ENCODE results near the gene ZFAND5. TPM values are rescaled to one million over a fixed set of nuclear protein-coding genes. Genes with fewer than 3 reads are reported as not detected.

The ZFAND5 gene
- total RNA-seq, 1 experiment from 2014 or later: 227 TPM

DNA sequence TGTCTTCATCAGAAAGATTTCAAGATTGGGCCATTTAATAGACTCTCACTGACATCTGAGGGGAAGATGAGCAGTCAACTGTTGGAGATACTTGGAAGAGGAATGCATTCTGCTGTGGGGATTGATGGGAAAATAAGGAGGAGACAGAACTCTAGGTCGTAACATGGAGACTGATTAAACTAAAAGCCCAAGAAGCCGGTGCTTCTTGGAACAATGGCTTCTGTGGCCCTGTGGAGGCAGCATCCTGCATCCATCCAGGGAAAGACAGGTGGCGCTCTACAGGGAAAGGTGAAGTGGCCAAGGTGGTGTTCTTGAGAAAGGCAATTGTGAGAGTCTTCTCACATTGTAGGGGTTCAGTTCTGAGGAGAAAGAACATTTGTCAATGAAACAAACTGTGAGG, 31.3 kb downstream of the ZFAND5 start:
- H3K9me3 ChIP-seq (ENCODE audit: insufficient read depth, low read depth): no peaks in the 10 kb centered on the region
- H3K27me3 ChIP-seq (ENCODE audit: insufficient read depth, low read depth): no peaks in the 10 kb centered on the region
- H3K9me2 ChIP-seq (ENCODE audit: insufficient read depth): no peaks in the 10 kb centered on the region
- no peaks in the 10 kb centered on the region for H3K79me2 ChIP-seq (ENCODE audit: low read depth)
- intact Hi-C loops (cut with micrococcal nuclease; ENCODE audit: unreplicated experiment): no loop called here
- no peak overlapping the region for H3K4me2 ChIP-seq
- no peaks in the 10 kb centered on the region for H3F3A ChIP-seq (ENCODE audit: insufficient read depth, low read depth)
- H2AFZ ChIP-seq: no peak overlapping the region
- CTCF ChIA-PET: interaction anchor here (0.7 kb wide), 1 partner anchor 488 kb away, joined by 3 read pairs; no protein-coding TSS in a partner anchor
- no peak for DNase-seq
- POLR2A ChIA-PET (ENCODE audit: unreplicated experiment): no interaction called here
- BruUV-seq (replicated peaks): no TSS peak
- no peaks in the 10 kb centered on the region for H4K20me1 ChIP-seq (ENCODE audit: insufficient read depth)
- no peak overlapping the region for H3K4me3 ChIP-seq
- H3K36me3 ChIP-seq (ENCODE audit: low read depth): no peaks in the 10 kb centered on the region
- no peak for TF ChIP-seq EZH2 (IDR thresholded peaks at IDR 0.05; ENCODE audit: low read depth)
- TF ChIP-seq, protein P1, sequence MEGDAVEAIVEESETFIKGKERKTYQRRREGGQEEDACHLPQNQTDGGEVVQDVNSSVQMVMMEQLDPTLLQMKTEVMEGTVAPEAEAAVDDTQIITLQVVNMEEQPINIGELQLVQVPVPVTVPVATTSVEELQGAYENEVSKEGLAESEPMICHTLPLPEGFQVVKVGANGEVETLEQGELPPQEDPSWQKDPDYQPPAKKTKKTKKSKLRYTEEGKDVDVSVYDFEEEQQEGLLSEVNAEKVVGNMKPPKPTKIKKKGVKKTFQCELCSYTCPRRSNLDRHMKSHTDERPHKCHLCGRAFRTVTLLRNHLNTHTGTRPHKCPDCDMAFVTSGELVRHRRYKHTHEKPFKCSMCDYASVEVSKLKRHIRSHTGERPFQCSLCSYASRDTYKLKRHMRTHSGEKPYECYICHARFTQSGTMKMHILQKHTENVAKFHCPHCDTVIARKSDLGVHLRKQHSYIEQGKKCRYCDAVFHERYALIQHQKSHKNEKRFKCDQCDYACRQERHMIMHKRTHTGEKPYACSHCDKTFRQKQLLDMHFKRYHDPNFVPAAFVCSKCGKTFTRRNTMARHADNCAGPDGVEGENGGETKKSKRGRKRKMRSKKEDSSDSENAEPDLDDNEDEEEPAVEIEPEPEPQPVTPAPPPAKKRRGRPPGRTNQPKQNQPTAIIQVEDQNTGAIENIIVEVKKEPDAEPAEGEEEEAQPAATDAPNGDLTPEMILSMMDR (conservative IDR thresholded peaks at IDR 0.05): no peak
- H3K27ac ChIP-seq: no peak overlapping the region
- no peaks in the 10 kb centered on the region for H3K4me1 ChIP-seq (replicated peaks; ENCODE audit: insufficient read depth)

DNA sequence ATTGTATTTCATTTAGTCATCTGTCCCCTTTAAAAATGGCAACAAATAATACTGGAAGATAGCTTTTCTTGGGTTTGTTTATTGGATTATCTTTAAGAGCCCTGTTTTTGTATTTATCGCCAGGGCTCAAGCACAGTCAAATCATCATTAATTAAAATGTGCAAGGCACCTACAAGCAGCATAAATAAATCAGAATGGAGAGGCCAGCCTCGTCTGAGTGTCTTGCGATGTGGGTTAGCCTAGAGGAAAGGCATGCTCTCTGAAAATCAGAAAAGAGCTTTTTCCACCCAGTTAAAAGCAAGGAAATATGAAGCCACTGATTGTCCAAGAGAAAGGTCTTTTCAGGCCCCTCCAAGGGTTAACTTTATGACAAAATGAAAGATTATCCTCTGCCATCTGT, 31.8 kb downstream of the ZFAND5 start:
- Histone ChIP-seq H3K27me3 (ENCODE audit: insufficient read depth, low read depth) (no peaks in the 10 kb centered on the region), H3K79me2 (ENCODE audit: low read depth) (no peaks in the 10 kb centered on the region), H3K9me2 (ENCODE audit: insufficient read depth) (no peaks in the 10 kb centered on the region), H3F3A (ENCODE audit: insufficient read depth, low read depth) (no peaks in the 10 kb centered on the region), H4K20me1 (ENCODE audit: insufficient read depth) (no peaks in the 10 kb centered on the region), H3K27ac (no peak overlapping the region), H3K4me1 (replicated peaks; ENCODE audit: insufficient read depth) (no peaks in the 10 kb centered on the region), H3K9me3 (ENCODE audit: insufficient read depth, low read depth) (no peaks in the 10 kb centered on the region), H3K4me3 (no peak overlapping the region), H2AFZ (no peak overlapping the region), H3K4me2 (no peak overlapping the region), H3K36me3 (ENCODE audit: low read depth) (no peaks in the 10 kb centered on the region)
- ChIA-PET CTCF (interaction anchor here (0.7 kb wide), 1 partner anchor 489 kb away, joined by 3 read pairs; no protein-coding TSS in a partner anchor), POLR2A (ENCODE audit: unreplicated experiment) (no interaction called here)
- DNase-seq: no peak
- intact Hi-C loops (cut with micrococcal nuclease; ENCODE audit: unreplicated experiment): no loop called here
- no peak for TF ChIP-seq EZH2 (IDR thresholded peaks at IDR 0.05; ENCODE audit: low read depth)
- TF ChIP-seq, protein P1 (conservative IDR thresholded peaks at IDR 0.05): no peak
- no TSS peak for BruUV-seq (replicated peaks)

DNA sequence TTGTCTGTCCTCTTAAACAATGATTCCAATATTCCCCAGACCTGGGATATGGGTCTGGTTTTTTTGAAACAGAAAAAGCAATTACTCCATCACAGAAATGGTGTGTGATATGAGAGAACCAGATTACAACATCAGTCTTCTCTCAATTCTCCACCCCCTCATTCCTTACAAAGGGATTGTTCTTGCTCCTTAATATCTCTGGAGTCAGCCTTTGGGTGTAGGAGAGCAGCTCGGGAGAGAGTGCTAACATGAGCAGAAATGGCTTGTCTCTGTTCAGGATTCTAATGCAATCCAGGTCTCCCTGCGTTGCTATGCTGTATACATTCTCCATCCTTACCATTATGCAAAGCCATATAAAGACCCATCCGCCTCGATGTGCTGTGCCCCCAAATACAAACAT, 32.7 kb downstream of the ZFAND5 start:
- no peaks in the 10 kb centered on the region for H3F3A ChIP-seq (ENCODE audit: insufficient read depth, low read depth)
- H3K27ac ChIP-seq: no peak overlapping the region
- no peaks in the 10 kb centered on the region for H3K27me3 ChIP-seq (ENCODE audit: insufficient read depth, low read depth)
- H3K9me3 ChIP-seq (ENCODE audit: insufficient read depth, low read depth): no peaks in the 10 kb centered on the region
- no peaks in the 10 kb centered on the region for H3K36me3 ChIP-seq (ENCODE audit: low read depth)
- H2AFZ ChIP-seq: no peak overlapping the region
- POLR2A ChIA-PET (ENCODE audit: unreplicated experiment): no interaction called here
- CTCF ChIA-PET: no interaction called here
- intact Hi-C loops (cut with micrococcal nuclease; ENCODE audit: unreplicated experiment): no loop called here
- no peaks in the 10 kb centered on the region for H3K79me2 ChIP-seq (ENCODE audit: low read depth)
- TF ChIP-seq EZH2 (IDR thresholded peaks at IDR 0.05; ENCODE audit: low read depth): no peak
- TF ChIP-seq, protein P1 (conservative IDR thresholded peaks at IDR 0.05): no peak
- no peak overlapping the region for H3K4me3 ChIP-seq
- DNase-seq: no peak
- no peaks in the 10 kb centered on the region for H3K4me1 ChIP-seq (replicated peaks; ENCODE audit: insufficient read depth)
- H3K4me2 ChIP-seq: no peak overlapping the region
- no peaks in the 10 kb centered on the region for H3K9me2 ChIP-seq (ENCODE audit: insufficient read depth)
- H4K20me1 ChIP-seq (ENCODE audit: insufficient read depth): no peaks in the 10 kb centered on the region
- BruUV-seq (replicated peaks): no TSS peak
